Esophagus muscularis mucosa (tissue), 4 donors: Measurements from ENCODE around the gene SDR9C7. TPM values are rescaled to one million over a fixed set of nuclear protein-coding genes. Genes with fewer than 3 reads are reported as not detected.
"Not testable (repeated sequence)": the region's sequence is repeated elsewhere in the genome, so short reads cannot be mapped to it uniquely, and the experiment has no call there.

Source experiments
- DNase-seq: peaks from one replicate; pipeline ENCODE4 v3.0.0-alpha.2; 2017; ENCODE audit errors: extremely low spot score
- H3K27ac ChIP-seq, 4 donors: fragments of 200-600 bp; sonication (generic); replicated peaks in 1 of 4; 1 replicate in 3 of 4; 2 replicates in 1 of 4; pipeline ENCODE4 v1.5.1; 2016 to 2019; ENCODE audit warnings: mild to moderate bottlenecking in 1 of 4
- H3K27me3 ChIP-seq, 4 donors: fragments of 200-600 bp; sonication (generic); one replicate each; pipeline versions ENCODE4 v1.5.1 to v1.6.0; 2016 to 2019
- H3K36me3 ChIP-seq, 4 donors: fragments of 200-600 bp; sonication (generic); one replicate each; pipeline ENCODE4 v1.5.1; 2016 to 2019
- H3K4me1 ChIP-seq, 4 donors: fragments of 200-600 bp; sonication (generic); one replicate each; pipeline ENCODE4 v1.5.1; 2016 to 2019
- H3K4me3 ChIP-seq, 4 donors: fragments of 200-600 bp; sonication (generic); 1 replicate in 2 of 4; 2 replicates in 2 of 4; pipeline ENCODE4 v1.5.1; 2016 to 2019; ENCODE audit warnings: mild to moderate bottlenecking in 4 of 4, moderate library complexity in 1 of 4
- H3K9me3 ChIP-seq, 4 donors: fragments of 200-600 bp; sonication (generic); 1 replicate in 3 of 4; 2 replicates in 1 of 4; pipeline ENCODE4 v1.5.1; 2016 to 2019
- EP300 ChIP-seq: sonication (generic); formaldehyde crosslinking; IDR thresholded peaks from one replicate; pipeline ENCODE4 v1.6.1; 2017; ENCODE audit warnings: antibody characterized with exemption
- POLR2A ChIP-seq: fragments of 450-650 bp; IDR thresholded peaks from one replicate; pipeline ENCODE4 v1.6.1; 2017; ENCODE audit warnings: antibody characterized with exemption, moderate library complexity, mild to moderate bottlenecking, low read depth
- POLR2AphosphoS5 ChIP-seq, 2 donors: sonication (generic); formaldehyde crosslinking; IDR thresholded peaks; one replicate each; pipeline ENCODE4 v1.6.1; 2017; ENCODE audit warnings: antibody characterized with exemption in 2 of 2
- WGBS: methylation state at CpG from one replicate; pipeline ENCODE4 v1.1.5; 2018; 5-methylcytosine and 5-hydroxymethylcytosine counted together
- intact Hi-C: fragments of 100-400 bp; cut with DNase I; formaldehyde crosslinking; loops from one replicate; pipeline ENCODE4 v1.15.1; 2023
- total RNA-seq, 4 donors: library from RNA; depleted of rRNA; stranded (reverse); fragments of >200 nt; gene quantifications; one replicate each; pipeline versions ENCODE4 v1.1.0 to v1.2.1, GENCODE V29; 2016
- TF ChIP-seq, protein P1 (sequence below), 3 experiments: fragments of 200-600 bp in 2 of 3; fragments of 450-650 bp in 1 of 3; sonication (generic) in 2 of 3; IDR thresholded peaks; one replicate each; pipeline ENCODE4 v1.5.1; 2017 to 2019; ENCODE audit warnings: antibody characterized with exemption in 3 of 3, mild to moderate bottlenecking in 2 of 3, moderate library complexity in 1 of 3

SDR9C7 gene
- total RNA-seq, 4 donors from 2014 or later: 0.40 to 0.42 TPM; not detected in 2

DNA sequence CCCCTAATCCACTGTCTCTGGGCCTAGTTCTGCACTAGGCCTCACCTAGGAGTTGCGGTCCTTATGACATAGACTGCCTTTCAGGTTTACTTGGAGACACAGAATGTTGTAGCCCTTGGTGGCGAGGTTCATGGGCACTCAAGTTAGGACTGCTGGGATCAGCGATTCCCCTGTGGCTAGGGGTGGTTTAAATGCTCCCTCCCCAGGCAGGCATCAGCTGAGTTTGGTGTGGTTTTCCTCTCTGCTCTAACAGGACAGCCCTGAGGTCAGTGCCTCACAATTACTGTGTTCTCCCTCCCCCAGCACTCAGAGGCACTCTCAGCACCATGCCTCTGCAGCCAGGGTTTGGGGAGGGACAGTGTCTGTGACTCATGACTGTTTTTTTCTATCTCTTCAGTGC lies 45.4 kb upstream of the SDR9C7 start:
- Histone ChIP-seq H3K27me3 (no peaks in the 10 kb centered on the region), H3K4me3 (no peak overlapping the region), H3K27ac (no peak overlapping the region), H3K4me1 (no peaks in the 10 kb centered on the region), H3K9me3 (no peaks in the 10 kb centered on the region), H3K36me3 (no peaks in the 10 kb centered on the region)
- intact Hi-C loops: no loop called here
- WGBS: 86% methylated on average over 1 of the region's 3 CpGs
- no peak for DNase-seq
- TF ChIP-seq EP300 (no peak), POLR2AphosphoS5 (IDR thresholded peaks at IDR 0.05) (no peak), POLR2A (no peak)
- TF ChIP-seq, protein P1, sequence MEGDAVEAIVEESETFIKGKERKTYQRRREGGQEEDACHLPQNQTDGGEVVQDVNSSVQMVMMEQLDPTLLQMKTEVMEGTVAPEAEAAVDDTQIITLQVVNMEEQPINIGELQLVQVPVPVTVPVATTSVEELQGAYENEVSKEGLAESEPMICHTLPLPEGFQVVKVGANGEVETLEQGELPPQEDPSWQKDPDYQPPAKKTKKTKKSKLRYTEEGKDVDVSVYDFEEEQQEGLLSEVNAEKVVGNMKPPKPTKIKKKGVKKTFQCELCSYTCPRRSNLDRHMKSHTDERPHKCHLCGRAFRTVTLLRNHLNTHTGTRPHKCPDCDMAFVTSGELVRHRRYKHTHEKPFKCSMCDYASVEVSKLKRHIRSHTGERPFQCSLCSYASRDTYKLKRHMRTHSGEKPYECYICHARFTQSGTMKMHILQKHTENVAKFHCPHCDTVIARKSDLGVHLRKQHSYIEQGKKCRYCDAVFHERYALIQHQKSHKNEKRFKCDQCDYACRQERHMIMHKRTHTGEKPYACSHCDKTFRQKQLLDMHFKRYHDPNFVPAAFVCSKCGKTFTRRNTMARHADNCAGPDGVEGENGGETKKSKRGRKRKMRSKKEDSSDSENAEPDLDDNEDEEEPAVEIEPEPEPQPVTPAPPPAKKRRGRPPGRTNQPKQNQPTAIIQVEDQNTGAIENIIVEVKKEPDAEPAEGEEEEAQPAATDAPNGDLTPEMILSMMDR (IDR thresholded peaks at IDR 0.05): no peak

DNA sequence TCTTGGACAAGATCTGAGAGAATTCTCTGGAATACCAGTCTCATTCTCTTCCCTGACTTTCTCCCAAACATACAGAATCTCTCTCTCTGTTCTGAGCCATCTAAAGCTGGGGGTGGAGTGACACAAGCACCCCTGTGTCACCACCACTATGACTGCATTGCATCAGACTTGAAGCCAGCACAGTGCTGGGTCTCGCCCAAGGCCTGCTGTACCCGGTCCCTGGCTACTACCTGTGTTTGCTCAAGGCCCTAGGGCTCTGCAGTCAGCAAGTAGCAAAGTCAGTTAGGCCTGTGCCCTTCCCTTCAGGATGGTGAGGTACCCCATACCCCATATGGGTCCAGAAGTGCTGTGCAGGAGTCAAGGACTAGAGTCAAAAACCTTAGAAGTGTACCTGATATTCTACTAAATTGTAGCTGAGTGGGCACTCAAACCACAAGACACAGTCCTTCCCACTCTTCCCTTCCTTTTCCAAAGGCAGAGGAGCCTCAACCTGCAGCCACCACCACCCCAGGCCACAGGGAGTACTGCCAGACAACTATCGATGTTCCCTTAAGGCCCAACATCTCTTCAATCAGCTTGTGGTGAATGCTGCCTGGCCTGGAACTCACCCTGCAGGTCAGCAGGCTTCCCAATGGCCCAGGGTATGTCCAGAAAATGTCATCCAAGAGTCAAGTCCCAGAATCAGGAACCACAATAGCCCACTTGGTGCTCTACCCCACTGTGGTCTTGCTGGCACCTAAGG lies 44.4 kb upstream of the SDR9C7 start:
- Histone ChIP-seq H3K9me3 (no peaks in the 10 kb centered on the region), H3K27me3 (no peaks in the 10 kb centered on the region), H3K4me1 (no peaks in the 10 kb centered on the region), H3K36me3 (no peaks in the 10 kb centered on the region), H3K27ac (no peak overlapping the region), H3K4me3 (no peak overlapping the region)
- peak; percentile 78 for DNase-seq
- intact Hi-C loops: no loop called here
- 94% methylated on average over 3 of the region's 3 CpGs for WGBS
- TF ChIP-seq, protein P1 (IDR thresholded peaks at IDR 0.05): no peak
- TF ChIP-seq EP300 (no peak), POLR2AphosphoS5 (IDR thresholded peaks at IDR 0.05) (no peak), POLR2A (no peak)

DNA sequence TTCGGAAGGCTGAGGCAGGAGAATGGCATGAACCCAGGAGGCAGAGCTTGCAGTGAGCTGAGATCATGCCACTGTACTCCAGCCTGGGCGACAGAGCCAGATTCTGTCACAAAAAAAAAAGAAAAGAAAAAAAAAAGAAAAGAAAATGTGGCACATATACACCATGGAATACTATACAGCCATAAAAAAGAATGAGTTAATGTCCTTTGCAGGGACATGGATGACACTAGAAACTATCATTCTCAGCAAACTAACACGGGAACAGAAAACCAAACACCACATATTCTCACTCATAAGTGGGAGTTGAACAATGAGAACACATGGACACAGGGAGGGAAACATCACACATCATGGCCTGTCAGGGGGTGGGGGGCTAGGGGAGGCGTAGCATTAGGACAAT lies 43.2 kb upstream of the SDR9C7 start:
- H3K9me3 ChIP-seq, H3K36me3 ChIP-seq, H3K27me3 ChIP-seq, H3K27ac ChIP-seq, H3K4me3 ChIP-seq, intact Hi-C loops, H3K4me1 ChIP-seq: not testable (repeated sequence)
- WGBS: 78% methylated on average over 4 of the region's 4 CpGs
- peak; percentile 34 for DNase-seq

DNA sequence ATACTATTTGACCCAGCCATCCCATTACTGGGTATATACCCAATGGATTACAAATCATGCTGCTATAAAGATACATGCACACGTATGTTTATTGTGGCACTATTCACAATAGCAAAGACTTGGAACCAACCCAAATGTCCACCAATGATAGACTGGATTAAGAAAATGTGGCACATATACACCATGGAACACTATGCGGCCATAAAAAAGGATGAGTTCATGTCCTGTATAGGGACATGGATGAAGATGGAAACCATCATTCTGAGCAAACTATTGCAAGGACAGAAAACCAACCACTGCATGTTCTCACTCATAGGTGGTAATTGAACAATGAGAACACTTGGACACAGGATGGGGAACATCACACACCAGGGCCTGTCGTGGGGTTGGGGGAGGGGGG lies 40.0 kb upstream of the SDR9C7 start:
- intact Hi-C loops: not testable (repeated sequence)

DNA sequence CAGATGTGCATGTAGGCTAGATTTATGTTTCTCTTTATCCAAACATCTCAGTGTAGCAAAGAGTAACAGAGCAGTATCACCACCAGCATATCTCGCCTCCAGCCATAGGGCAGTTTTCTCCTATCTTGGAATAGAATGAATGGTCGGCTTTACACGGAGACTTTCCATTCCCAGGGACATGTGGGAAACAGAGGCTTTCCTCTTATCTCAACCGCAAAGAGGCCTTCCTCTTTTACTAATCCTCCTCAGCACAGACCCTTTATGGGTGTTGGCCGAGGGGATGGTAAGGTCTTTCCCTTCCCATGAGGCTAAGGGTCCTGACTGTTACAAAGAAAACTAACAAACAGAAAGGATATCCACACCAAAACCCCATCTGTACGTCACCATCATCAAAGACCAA lies 34.7 kb upstream of the SDR9C7 start:
- WGBS: 67% methylated on average over 6 of the region's 6 CpGs
- intact Hi-C loops, H3K4me1 ChIP-seq, H3K9me3 ChIP-seq, H3K27ac ChIP-seq, H3K27me3 ChIP-seq, H3K4me3 ChIP-seq, H3K36me3 ChIP-seq: not testable (repeated sequence)
- DNase-seq: peak; percentile 26

More for the DNA sequence above, 40.0 kb upstream of the SDR9C7 start:
- H3K36me3 ChIP-seq, DNase-seq, H3K9me3 ChIP-seq, H3K4me1 ChIP-seq, H3K4me3 ChIP-seq, H3K27me3 ChIP-seq, H3K27ac ChIP-seq: not testable (repeated sequence)
- WGBS: 89% methylated on average over 3 of the region's 3 CpGs

DNA sequence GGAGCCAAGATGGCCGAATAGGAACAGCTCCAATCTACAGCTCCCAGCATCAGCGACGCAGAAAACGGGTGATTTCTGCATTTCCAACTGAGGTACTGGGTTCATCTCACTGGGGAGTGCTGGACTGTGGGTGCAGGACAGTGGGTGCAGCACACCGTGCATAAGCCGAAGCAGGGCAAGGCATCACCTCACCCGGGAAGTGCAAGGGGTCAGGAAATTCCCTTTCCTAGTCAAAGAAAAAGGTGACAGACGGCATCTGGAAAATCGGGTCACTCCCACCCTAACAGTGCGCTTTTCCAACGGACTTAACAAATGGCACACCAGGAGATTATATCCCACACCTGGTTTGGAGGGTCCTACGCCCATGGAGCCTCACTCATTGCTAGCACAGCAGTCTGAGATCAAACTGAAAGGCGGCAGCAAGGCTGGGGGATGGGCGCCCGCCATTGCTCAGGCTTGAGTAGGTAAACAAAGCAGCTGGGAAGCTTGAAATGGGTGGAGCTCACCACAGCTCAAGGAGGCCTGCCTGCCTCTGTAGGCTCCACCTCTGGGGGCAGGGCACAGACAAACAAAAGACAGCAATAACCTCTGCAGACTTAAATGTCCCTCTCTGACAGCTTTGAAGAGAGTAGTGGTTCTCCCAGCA lies 31.9 kb upstream of the SDR9C7 start:
- WGBS: 89% methylated on average over 12 of the region's 15 CpGs
- H3K27ac ChIP-seq, H3K27me3 ChIP-seq, intact Hi-C loops, H3K4me3 ChIP-seq, H3K9me3 ChIP-seq, H3K36me3 ChIP-seq, H3K4me1 ChIP-seq: not testable (repeated sequence)
- DNase-seq: peak; percentile 47

DNA sequence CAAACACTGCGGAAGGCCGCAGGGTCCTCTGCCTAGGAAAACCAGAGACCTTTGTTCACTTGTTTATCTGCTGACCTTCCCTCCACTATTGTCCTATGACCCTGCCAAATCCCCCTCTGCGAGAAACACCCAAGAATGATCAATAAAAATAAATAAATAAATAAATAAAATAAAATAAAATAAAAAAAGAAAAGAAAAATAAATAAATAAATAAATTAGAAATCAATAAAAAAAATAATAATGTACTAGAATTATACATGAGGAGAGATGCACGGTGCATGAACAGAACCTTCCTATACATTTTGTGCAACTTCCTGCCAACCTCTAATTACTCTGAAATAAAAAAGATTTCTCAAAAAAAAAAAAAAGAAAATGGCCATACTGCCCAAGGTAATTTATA lies 30.9 kb upstream of the SDR9C7 start:
- WGBS: 95% methylated on average over 4 of the region's 4 CpGs
- intact Hi-C loops: not testable (repeated sequence)

DNA sequence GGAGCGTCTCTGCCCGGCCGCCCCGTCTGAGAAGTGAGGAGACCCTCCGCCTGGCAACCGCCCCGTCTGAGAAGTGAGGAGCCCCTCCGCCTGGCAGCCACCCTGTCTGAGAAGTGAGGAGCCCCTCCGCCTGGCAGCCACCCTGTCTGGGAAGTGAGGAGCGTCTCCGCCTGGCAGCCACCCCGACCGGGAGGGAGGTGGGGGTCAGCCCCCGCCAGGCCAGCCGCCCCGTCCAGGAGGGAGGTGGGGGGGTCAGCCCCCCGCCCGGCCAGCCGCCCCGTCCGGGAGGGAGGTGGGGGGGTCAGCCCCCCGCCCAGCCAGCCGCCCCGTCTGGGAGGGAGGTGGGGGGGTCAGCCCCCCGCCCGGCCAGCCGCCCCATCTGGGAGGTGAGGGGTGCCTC lies 29.3 kb upstream of the SDR9C7 start:
- peaks cover 0 to 13% (median 8%) of the 10 kb centered on the region in 4 donors for H3K9me3 ChIP-seq
- 89% methylated on average over 5 of the region's 27 CpGs for WGBS
- H3K4me1 ChIP-seq, DNase-seq, H3K27me3 ChIP-seq, H3K36me3 ChIP-seq, H3K4me3 ChIP-seq, H3K27ac ChIP-seq, intact Hi-C loops: not testable (repeated sequence)

More for the DNA sequence above, 30.9 kb upstream of the SDR9C7 start:
- H3K4me1 ChIP-seq, H3K27ac ChIP-seq, H3K27me3 ChIP-seq, H3K4me3 ChIP-seq, H3K9me3 ChIP-seq, H3K36me3 ChIP-seq, DNase-seq: not testable (repeated sequence)

DNA sequence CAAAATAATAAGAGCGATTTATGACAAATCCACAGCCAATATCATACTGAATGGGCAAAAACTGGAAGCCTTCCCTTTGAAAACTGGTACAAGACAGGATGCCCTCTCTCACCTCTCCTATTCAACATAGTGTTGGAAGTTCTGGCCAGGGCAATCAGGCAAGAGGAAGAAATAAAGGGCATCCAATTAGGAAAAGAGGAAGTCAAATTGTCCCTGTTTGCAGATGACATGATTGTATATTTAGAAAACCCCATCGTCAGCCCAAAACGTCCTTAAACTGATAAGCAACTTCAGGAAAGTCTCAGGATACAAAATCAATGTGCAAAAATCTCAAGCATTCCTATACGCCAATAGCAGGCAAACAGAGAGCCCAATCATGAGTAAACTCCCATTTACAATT lies 28.0 kb upstream of the SDR9C7 start:
- intact Hi-C loops, H3K27ac ChIP-seq, H3K36me3 ChIP-seq, DNase-seq, H3K4me3 ChIP-seq, H3K4me1 ChIP-seq, H3K27me3 ChIP-seq: not testable (repeated sequence)
- 73% methylated on average over 4 of the region's 4 CpGs for WGBS
- peaks cover 0 to 21% (median 15%) of the 10 kb centered on the region in 4 donors for H3K9me3 ChIP-seq
